Fibroblast of pulmonary artery (primary cell): ENCODE results near the gene POC1A.

Experiments used
- DNase-seq: peaks from one replicate; pipeline ENCODE4 v3.0.0-alpha.2; 2010; ENCODE audit warnings: low read depth
- H3K4me3 ChIP-seq: replicated peaks from 2 replicates; pipeline ENCODE4 v1.5.1; 2011; ENCODE audit warnings: low read depth, mild to moderate bottlenecking, control low read depth, low read length, moderate library complexity
- TF ChIP-seq, protein P1 (sequence below): IDR thresholded peaks from 2 replicates; pipeline ENCODE4 v1.5.1; 2011; ENCODE audit warnings: mild to moderate bottlenecking, control low read depth, low read length, inconsistent platforms; ENCODE audit errors: missing control alignments

The POC1A gene

GRCh38 chr3:52073490-52073889 lies 80.7 kb downstream of the POC1A start:
- DNase-seq = no peak
- TF ChIP-seq, protein P1, sequence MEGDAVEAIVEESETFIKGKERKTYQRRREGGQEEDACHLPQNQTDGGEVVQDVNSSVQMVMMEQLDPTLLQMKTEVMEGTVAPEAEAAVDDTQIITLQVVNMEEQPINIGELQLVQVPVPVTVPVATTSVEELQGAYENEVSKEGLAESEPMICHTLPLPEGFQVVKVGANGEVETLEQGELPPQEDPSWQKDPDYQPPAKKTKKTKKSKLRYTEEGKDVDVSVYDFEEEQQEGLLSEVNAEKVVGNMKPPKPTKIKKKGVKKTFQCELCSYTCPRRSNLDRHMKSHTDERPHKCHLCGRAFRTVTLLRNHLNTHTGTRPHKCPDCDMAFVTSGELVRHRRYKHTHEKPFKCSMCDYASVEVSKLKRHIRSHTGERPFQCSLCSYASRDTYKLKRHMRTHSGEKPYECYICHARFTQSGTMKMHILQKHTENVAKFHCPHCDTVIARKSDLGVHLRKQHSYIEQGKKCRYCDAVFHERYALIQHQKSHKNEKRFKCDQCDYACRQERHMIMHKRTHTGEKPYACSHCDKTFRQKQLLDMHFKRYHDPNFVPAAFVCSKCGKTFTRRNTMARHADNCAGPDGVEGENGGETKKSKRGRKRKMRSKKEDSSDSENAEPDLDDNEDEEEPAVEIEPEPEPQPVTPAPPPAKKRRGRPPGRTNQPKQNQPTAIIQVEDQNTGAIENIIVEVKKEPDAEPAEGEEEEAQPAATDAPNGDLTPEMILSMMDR = no peak

GRCh38 chr3:52072471-52072870 lies 81.8 kb downstream of the POC1A start:
- TF ChIP-seq, protein P1 = no peak
- DNase-seq = no peak
- no peak overlapping the region for H3K4me3 ChIP-seq

More at GRCh38 chr3:52073490-52073889, 80.7 kb downstream of the POC1A start:
- no peak overlapping the region for H3K4me3 ChIP-seq

DNA sequence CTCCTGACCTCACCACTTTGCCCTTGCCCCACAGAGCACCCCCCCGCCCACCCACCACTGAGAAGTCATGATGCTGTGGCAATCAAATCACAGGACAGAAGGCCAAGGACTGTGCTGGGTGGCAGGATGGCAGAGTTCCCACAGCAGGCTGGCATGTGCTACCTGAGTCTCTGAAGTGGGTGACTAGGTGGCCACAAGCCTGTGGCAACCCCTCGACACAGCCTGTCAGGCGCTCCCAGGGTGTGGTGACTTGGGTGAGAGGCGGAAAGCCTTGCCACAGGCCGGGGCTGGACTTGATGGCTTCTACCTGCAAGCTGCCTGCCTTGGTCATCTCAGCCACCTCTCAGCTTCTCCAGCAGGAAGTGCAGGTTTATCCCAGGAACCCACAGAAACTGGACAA lies 82.2 kb downstream of the POC1A start:
- no peak overlapping the region for H3K4me3 ChIP-seq
- DNase-seq = no peak
- TF ChIP-seq, protein P1 = no peak

GRCh38 chr3:52070724-52071621 lies 83.2 kb downstream of the POC1A start:
- no peak overlapping the region for H3K4me3 ChIP-seq
- TF ChIP-seq, protein P1 = no peak
- no peak for DNase-seq

DNA sequence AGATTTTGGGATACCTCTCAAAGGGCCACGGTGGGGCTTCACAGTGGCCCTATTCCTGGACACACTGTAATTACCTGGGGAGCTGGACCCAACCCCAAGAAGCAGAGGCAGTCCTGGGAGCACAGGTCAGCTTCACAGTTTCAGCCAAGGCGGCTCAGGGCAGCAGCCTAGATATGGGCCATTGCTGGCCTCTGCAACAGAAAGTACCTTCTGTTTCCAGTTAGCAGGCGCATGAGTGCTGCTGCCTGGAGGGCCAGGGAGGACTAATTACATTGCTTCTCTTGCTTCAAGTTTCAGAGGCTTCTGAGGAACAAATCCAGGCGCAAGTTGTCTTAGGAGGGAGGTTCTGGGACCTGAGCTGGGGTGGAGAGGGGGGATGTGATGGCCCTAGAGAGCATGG lies 84.4 kb downstream of the POC1A start:
- no peak for DNase-seq
- TF ChIP-seq, protein P1 = no peak
- no peak overlapping the region for H3K4me3 ChIP-seq

- no peak overlapping the region for H3K4me3 ChIP-seq
- TF ChIP-seq, protein P1 = no peak
- DNase-seq = no peak
Observed at GRCh38 chr3:52069135-52069534, 85.1 kb downstream of the POC1A start.

- H3K4me3 ChIP-seq = no peak overlapping the region
- TF ChIP-seq, protein P1 = no peak
- no peak for DNase-seq
Observed at GRCh38 chr3:52068730-52069129, 85.5 kb downstream of the POC1A start.
